ENCODE data around the gene CDC42BPB.

CDC42BPB gene

DNA sequence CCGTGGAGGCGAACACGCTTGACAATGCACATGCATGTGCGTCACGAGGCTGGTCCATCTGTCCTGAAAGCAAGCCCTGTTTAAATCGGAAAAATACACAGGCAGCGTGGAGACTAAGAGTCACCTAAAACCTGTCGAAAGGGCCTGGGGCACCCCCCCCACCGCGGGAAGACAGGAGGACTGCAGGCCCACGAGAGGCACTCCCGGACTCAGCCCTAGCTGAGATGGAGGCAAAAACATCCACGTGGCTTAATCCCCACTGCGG lies 54.1 kb downstream of the CDC42BPB start:
- H3F3A ChIP-seq (ENCODE audit: insufficient read depth, low read length), result no peaks in the 10 kb centered on the region
- H3K27ac ChIP-seq (ENCODE audit: low read length), result no peak overlapping the region
- TF ChIP-seq EZH2 (optimal IDR thresholded peaks at IDR 0.05; ENCODE audit: low read depth, low read length) (no peak), EZH2phosphoT487 (IDR thresholded peaks at IDR 0.05; ENCODE audit: low read length) (no peak)
- TF ChIP-seq, protein P1, sequence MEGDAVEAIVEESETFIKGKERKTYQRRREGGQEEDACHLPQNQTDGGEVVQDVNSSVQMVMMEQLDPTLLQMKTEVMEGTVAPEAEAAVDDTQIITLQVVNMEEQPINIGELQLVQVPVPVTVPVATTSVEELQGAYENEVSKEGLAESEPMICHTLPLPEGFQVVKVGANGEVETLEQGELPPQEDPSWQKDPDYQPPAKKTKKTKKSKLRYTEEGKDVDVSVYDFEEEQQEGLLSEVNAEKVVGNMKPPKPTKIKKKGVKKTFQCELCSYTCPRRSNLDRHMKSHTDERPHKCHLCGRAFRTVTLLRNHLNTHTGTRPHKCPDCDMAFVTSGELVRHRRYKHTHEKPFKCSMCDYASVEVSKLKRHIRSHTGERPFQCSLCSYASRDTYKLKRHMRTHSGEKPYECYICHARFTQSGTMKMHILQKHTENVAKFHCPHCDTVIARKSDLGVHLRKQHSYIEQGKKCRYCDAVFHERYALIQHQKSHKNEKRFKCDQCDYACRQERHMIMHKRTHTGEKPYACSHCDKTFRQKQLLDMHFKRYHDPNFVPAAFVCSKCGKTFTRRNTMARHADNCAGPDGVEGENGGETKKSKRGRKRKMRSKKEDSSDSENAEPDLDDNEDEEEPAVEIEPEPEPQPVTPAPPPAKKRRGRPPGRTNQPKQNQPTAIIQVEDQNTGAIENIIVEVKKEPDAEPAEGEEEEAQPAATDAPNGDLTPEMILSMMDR (IDR thresholded peaks at IDR 0.05; ENCODE audit: low read length), result no peak
- H3K4me2 ChIP-seq (ENCODE audit: low read depth, low read length), result no peak overlapping the region
- H3K9me2 ChIP-seq (replicated peaks; ENCODE audit: insufficient read depth, low read length), result no peaks in the 10 kb centered on the region
- no peaks in the 10 kb centered on the region for H3K36me3 ChIP-seq (replicated peaks; ENCODE audit: insufficient read depth, low read length)
- H3K9me3 ChIP-seq (replicated peaks; ENCODE audit: insufficient read depth, low read length), result no peaks in the 10 kb centered on the region
- H3K9ac ChIP-seq (ENCODE audit: low read length), result no peak overlapping the region
- no peak for DNase-seq
- H4K20me1 ChIP-seq (ENCODE audit: insufficient read depth, low read length), result no peaks in the 10 kb centered on the region
- no peaks in the 10 kb centered on the region for H3K79me2 ChIP-seq (ENCODE audit: low read length)
- H3K4me3 ChIP-seq (ENCODE audit: low read length), result no peak overlapping the region
- H3K4me1 ChIP-seq (ENCODE audit: low read length), result no peaks in the 10 kb centered on the region
- H3K27me3 ChIP-seq (replicated peaks; ENCODE audit: insufficient read depth, low read length), result no peaks in the 10 kb centered on the region
- H2AFZ ChIP-seq (ENCODE audit: low read length), result no peak overlapping the region

DNA sequence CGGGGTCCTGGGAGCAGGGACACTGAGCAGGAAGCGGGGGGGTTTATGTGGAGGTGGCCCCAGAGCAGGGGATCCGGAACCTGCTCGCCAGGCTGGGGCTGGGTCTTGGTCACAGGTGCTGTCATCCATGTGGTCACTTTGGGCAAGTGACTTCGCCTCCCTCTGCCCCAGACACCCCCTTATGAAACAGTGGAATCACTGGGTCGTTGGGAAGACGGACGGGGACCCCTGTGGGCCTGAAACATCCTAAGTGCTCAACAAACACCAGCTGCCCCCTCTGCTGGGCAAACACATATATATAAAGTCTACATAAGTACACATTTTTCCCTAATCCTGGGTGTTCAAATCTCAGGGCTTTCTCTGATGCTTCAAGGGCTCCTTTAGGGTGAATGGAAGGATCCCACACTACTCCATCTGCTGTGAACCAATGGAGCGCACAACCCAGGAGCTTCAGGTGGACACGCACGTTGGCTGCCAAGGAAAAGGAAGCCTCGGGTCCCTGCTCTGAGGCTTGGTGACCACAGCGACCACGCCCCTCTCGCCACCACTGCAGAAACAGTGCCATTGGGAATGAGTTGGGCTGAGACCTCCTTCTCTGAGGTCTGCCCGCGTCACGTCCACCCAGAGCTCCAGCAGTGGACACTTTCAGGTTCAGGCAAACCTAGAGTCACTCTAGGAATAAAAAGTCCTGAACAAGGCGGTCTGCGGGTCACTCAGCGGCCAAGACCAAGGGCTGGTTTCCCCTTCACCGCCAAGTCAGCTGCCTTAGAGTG lies 54.6 kb downstream of the CDC42BPB start:
- H2AFZ ChIP-seq (ENCODE audit: low read length), result no peak overlapping the region
- no peaks in the 10 kb centered on the region for H3K9me3 ChIP-seq (replicated peaks; ENCODE audit: insufficient read depth, low read length)
- no peaks in the 10 kb centered on the region for H3K27me3 ChIP-seq (replicated peaks; ENCODE audit: insufficient read depth, low read length)
- no peak overlapping the region for H3K4me2 ChIP-seq (ENCODE audit: low read depth, low read length)
- no peak overlapping the region for H3K9ac ChIP-seq (ENCODE audit: low read length)
- no peaks in the 10 kb centered on the region for H3K4me1 ChIP-seq (ENCODE audit: low read length)
- H3K79me2 ChIP-seq (ENCODE audit: low read length), result no peaks in the 10 kb centered on the region
- no peak for TF ChIP-seq EZH2 (optimal IDR thresholded peaks at IDR 0.05; ENCODE audit: low read depth, low read length)
- TF ChIP-seq EZH2phosphoT487 (IDR thresholded peaks at IDR 0.05; ENCODE audit: low read length), result no peak
- TF ChIP-seq, protein P1 (IDR thresholded peaks at IDR 0.05; ENCODE audit: low read length), result no peak
- no peak overlapping the region for H3K27ac ChIP-seq (ENCODE audit: low read length)
- H3F3A ChIP-seq (ENCODE audit: insufficient read depth, low read length), result no peaks in the 10 kb centered on the region
- no peaks in the 10 kb centered on the region for H4K20me1 ChIP-seq (ENCODE audit: insufficient read depth, low read length)
- no peak overlapping the region for H3K4me3 ChIP-seq (ENCODE audit: low read length)
- DNase-seq, result no peak
- H3K9me2 ChIP-seq (replicated peaks; ENCODE audit: insufficient read depth, low read length), result no peaks in the 10 kb centered on the region
- no peaks in the 10 kb centered on the region for H3K36me3 ChIP-seq (replicated peaks; ENCODE audit: insufficient read depth, low read length)

DNA sequence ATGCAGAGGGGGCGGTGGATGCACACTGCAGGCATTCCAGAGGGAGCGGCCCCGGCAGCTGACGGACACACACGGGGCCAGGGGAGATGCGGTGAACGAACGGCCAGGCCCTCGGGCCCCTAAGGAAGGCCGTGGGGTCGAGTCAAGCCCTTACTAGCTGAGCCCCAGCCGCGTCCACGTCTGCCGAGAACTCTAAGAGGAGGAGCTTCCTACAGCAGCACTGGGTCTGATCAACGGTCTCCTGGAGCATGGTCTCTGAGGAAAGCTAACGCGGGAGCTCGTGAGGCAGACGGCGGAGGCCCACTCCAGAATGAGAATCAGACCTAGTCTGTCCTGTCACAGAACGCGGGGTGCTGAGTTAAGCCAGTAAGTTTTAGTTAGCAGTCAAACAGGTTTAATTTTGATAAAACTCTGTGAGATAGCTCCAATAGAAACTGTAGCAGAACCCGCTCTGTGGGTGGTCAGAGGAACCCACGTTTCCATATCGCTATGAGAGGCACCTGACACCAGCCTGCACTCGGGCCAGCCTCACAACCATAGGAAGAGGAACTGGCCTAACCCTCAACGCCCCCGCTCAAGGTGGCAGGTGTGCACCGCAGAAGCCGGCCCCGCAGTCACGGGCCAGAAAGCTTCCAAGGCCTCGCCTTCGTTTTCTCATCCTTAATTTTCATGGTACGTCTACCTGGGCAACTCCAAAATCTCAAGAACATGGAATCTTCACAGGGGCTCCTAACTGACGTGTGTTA lies 55.5 kb downstream of the CDC42BPB start:
- no peaks in the 10 kb centered on the region for H3K9me2 ChIP-seq (replicated peaks; ENCODE audit: insufficient read depth, low read length)
- no peak for DNase-seq
- no peaks in the 10 kb centered on the region for H3K9me3 ChIP-seq (replicated peaks; ENCODE audit: insufficient read depth, low read length)
- H4K20me1 ChIP-seq (ENCODE audit: insufficient read depth, low read length), result no peaks in the 10 kb centered on the region
- no peak overlapping the region for H3K4me2 ChIP-seq (ENCODE audit: low read depth, low read length)
- no peaks in the 10 kb centered on the region for H3K79me2 ChIP-seq (ENCODE audit: low read length)
- H2AFZ ChIP-seq (ENCODE audit: low read length), result no peak overlapping the region
- TF ChIP-seq, protein P1 (IDR thresholded peaks at IDR 0.05; ENCODE audit: low read length), result no peak
- TF ChIP-seq EZH2 (optimal IDR thresholded peaks at IDR 0.05; ENCODE audit: low read depth, low read length), result no peak
- no peak for TF ChIP-seq EZH2phosphoT487 (IDR thresholded peaks at IDR 0.05; ENCODE audit: low read length)
- no peaks in the 10 kb centered on the region for H3F3A ChIP-seq (ENCODE audit: insufficient read depth, low read length)
- no peak overlapping the region for H3K4me3 ChIP-seq (ENCODE audit: low read length)
- H3K36me3 ChIP-seq (replicated peaks; ENCODE audit: insufficient read depth, low read length), result no peaks in the 10 kb centered on the region
- H3K27me3 ChIP-seq (replicated peaks; ENCODE audit: insufficient read depth, low read length), result no peaks in the 10 kb centered on the region
- H3K4me1 ChIP-seq (ENCODE audit: low read length), result no peaks in the 10 kb centered on the region
- no peak overlapping the region for H3K9ac ChIP-seq (ENCODE audit: low read length)
- no peak overlapping the region for H3K27ac ChIP-seq (ENCODE audit: low read length)
